Gastroesophageal sphincter (tissue), 4 donors: ENCODE measurements around the gene BDH1. TPM values are rescaled to one million over a fixed set of nuclear protein-coding genes. Genes with fewer than 3 reads are reported as not detected.

Experiments used
- ATAC-seq: fragments of 150-250 bp; one replicate; pipeline ENCODE4 v1.9.1; 2016; ENCODE audit warnings: mild to moderate bottlenecking, moderate library complexity
- H3K27ac ChIP-seq, 4 donors: fragments of 200-600 bp; sonication (generic) in 3 of 4; 1 replicate in 3 of 4; 2 replicates in 1 of 4; pipeline ENCODE4 v1.5.1; 2016 to 2019
- H3K27me3 ChIP-seq: fragments of 200-600 bp; sonication (generic); one replicate; pipeline ENCODE4 v1.5.1; 2019
- H3K36me3 ChIP-seq, 2 donors: fragments of 200-600 bp; sonication (generic); one replicate each; pipeline ENCODE4 v1.5.1; 2019; ENCODE audit warnings: control low read depth in 1 of 2
- H3K4me1 ChIP-seq, 3 donors: fragments of 200-600 bp; sonication (generic); 1 replicate in 2 of 3; 2 replicates in 1 of 3; pipeline ENCODE4 v1.5.1; 2016 to 2019; ENCODE audit warnings: control low read depth in 2 of 3
- H3K4me3 ChIP-seq, 2 donors: fragments of 200-600 bp; sonication (generic); one replicate each; pipeline ENCODE4 v1.5.1; 2019; ENCODE audit warnings: mild to moderate bottlenecking in 1 of 2, moderate library complexity in 1 of 2
- H3K9me3 ChIP-seq, 3 donors: fragments of 200-600 bp; sonication (generic); one replicate each; pipeline ENCODE4 v1.5.1; 2017 to 2019; ENCODE audit warnings: control low read depth in 2 of 3
- CTCF ChIP-seq, 4 experiments: fragments of 200-600 bp in 2 of 4; fragments of 450-650 bp in 2 of 4; sonication (generic) in 1 of 4; IDR thresholded peaks; one replicate each; pipeline ENCODE4 v1.5.1; 2017 to 2019; ENCODE audit warnings: antibody characterized with exemption in 4 of 4, mild to moderate bottlenecking in 2 of 4, moderate library complexity in 2 of 4
- EP300 ChIP-seq: sonication (generic); formaldehyde crosslinking; IDR thresholded peaks from one replicate; pipeline ENCODE4 v1.6.1; 2017; ENCODE audit warnings: antibody characterized with exemption, mild to moderate bottlenecking
- POLR2A ChIP-seq, 2 donors: fragments of 450-650 bp; IDR thresholded peaks; one replicate each; pipeline ENCODE4 v1.6.1; 2017; ENCODE audit warnings: antibody characterized with exemption in 2 of 2, mild to moderate bottlenecking in 2 of 2, moderate library complexity in 1 of 2
- POLR2AphosphoS5 ChIP-seq: sonication (generic); formaldehyde crosslinking; IDR thresholded peaks from one replicate; pipeline ENCODE4 v1.6.1; 2017; ENCODE audit warnings: antibody characterized with exemption
- WGBS, 2 donors: methylation state at CpG; one replicate each; pipeline ENCODE4 v1.1.5; 2018; ENCODE audit warnings: low coverage in 1 of 2; 5-methylcytosine and 5-hydroxymethylcytosine counted together
- total RNA-seq, 4 donors: library from RNA; depleted of rRNA; stranded (reverse); fragments of >200 nt; gene quantifications; one replicate each; pipeline ENCODE4 v1.1.0, GENCODE V29; 2016

Gene BDH1
- total RNA-seq, 4 donors from 2014 or later = 8.6 to 16.2 (median 12.3) TPM

- TF ChIP-seq POLR2AphosphoS5 (no peak), EP300 (no peak), CTCF (IDR thresholded peaks at IDR 0.05) (no peak), POLR2A (IDR thresholded peaks at IDR 0.05) (no peak)
- H3K27ac ChIP-seq = no peak overlapping the region
- H3K27me3 ChIP-seq = no peaks in the 10 kb centered on the region
- no peak overlapping the region for H3K4me3 ChIP-seq
- WGBS, 2 donors = 92 to 100% methylated on average over 1 to 2 of the region's 2 CpGs
- H3K9me3 ChIP-seq = no peaks in the 10 kb centered on the region
- H3K4me1 ChIP-seq = no peaks in the 10 kb centered on the region
- no peak for ATAC-seq
- H3K36me3 ChIP-seq = no peaks in the 10 kb centered on the region
Measured at GRCh38 chr3:197586181-197586580, 30.4 kb upstream of the BDH1 start.

DNA sequence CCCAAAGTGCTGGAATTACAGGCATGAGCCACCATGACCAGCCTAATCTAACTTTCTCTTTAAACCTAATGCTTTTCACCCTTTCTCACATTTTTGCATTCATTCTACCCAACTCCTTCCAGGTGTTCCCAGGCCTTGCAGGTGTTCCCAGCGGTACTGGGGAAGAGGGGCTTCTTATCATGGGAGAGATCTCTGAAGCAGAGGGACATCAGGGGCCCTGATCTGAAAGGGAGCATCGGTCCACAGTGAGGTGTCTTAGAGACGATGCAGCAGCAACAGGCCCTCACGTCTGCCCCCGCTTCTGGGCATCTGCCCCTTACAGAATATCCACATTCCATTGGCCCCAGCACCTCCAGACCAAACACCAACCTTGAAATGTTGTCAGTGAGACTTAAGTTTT, 29.0 kb upstream of the BDH1 start:
- ATAC-seq = no peak

DNA sequence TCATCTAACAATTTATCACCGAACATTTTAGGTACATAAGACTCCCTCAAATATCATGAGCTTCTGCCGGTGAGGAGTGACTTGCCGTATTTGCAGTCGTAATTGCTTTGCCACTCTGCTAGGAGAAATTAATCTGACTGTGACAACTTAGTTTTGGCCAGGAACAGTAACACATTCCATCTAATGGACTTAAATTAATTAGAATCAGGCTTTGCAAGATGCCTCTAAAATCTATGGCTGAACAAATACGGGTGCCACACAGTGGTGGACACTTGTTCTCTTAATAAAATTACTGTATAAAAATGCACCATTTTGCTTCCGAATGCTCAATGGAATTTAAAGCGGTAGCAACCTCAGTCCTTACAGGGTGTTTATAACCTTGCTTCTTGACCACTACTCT, 27.6 kb upstream of the BDH1 start:
- ATAC-seq = no peak
- WGBS, 2 donors = 91 to 95% methylated on average over 7 of the region's 7 CpGs
- TF ChIP-seq EP300 (no peak), POLR2AphosphoS5 (no peak), POLR2A (IDR thresholded peaks at IDR 0.05) (no peak), CTCF (IDR thresholded peaks at IDR 0.05) (no peak)

More for the DNA sequence above, 29.0 kb upstream of the BDH1 start:
- 83 to 95% methylated on average over 3 of the region's 5 CpGs for WGBS, 2 donors
- Histone ChIP-seq H3K36me3 (no peaks in the 10 kb centered on the region), H3K27ac (no peak overlapping the region), H3K9me3 (no peaks in the 10 kb centered on the region), H3K4me1 (no peaks in the 10 kb centered on the region), H3K4me3 (no peak overlapping the region), H3K27me3 (no peaks in the 10 kb centered on the region)
- no peak for TF ChIP-seq CTCF (IDR thresholded peaks at IDR 0.05)
- TF ChIP-seq EP300 = no peak
- no peak for TF ChIP-seq POLR2AphosphoS5
- TF ChIP-seq POLR2A (IDR thresholded peaks at IDR 0.05) = no peak

GRCh38 chr3:197580253-197580691, 24.5 kb upstream of the BDH1 start:
- 66 to 78% methylated on average over 3 to 9 of the region's 9 CpGs for WGBS, 2 donors

More for the DNA sequence above, 27.6 kb upstream of the BDH1 start:
- no peak overlapping the region for H3K27ac ChIP-seq
- H3K27me3 ChIP-seq = no peaks in the 10 kb centered on the region
- H3K36me3 ChIP-seq = peaks cover 0 to 8% of the 10 kb centered on the region in 2 donors
- H3K4me1 ChIP-seq = no peaks in the 10 kb centered on the region
- no peak overlapping the region for H3K4me3 ChIP-seq
- H3K9me3 ChIP-seq = no peaks in the 10 kb centered on the region

More at GRCh38 chr3:197580253-197580691, 24.5 kb upstream of the BDH1 start:
- Histone ChIP-seq H3K9me3 (no peaks in the 10 kb centered on the region), H3K4me3 (no peak overlapping the region), H3K4me1 (no peaks in the 10 kb centered on the region), H3K36me3 (peaks cover 0 to 21% of the 10 kb centered on the region in 2 donors), H3K27me3 (no peaks in the 10 kb centered on the region), H3K27ac (no peak overlapping the region)
- ATAC-seq = no peak
- TF ChIP-seq POLR2A (IDR thresholded peaks at IDR 0.05) = no peak
- no peak for TF ChIP-seq POLR2AphosphoS5
- no peak for TF ChIP-seq EP300
- TF ChIP-seq CTCF (IDR thresholded peaks at IDR 0.05) = no peak
